Measurements from ENCODE around the gene RIMBP3C.

The RIMBP3C gene

GRCh38 chr22:21568347-21569075 lies 17.2 kb upstream of the RIMBP3C start:
- Histone ChIP-seq H3F3A (ENCODE audit: low read depth) (no peaks in the 10 kb centered on the region), H2AFZ (ENCODE audit: low read length) (no peak overlapping the region), H3K9ac (ENCODE audit: low read depth, low read length, poor library complexity, severe bottlenecking) (peak overlapping the region; percentile 93), H3K36me3 (ENCODE audit: insufficient read depth, low read length) (no peaks in the 10 kb centered on the region), H3K4me1 (ENCODE audit: insufficient read depth, low read length, poor library complexity, severe bottlenecking) (peaks cover 42% of the 10 kb centered on the region), H3K4me2 (ENCODE audit: low read depth, low read length, poor library complexity, severe bottlenecking) (peak overlapping the region; percentile 94), H3K9me3 (ENCODE audit: insufficient read depth, low read depth, low read length) (no peaks in the 10 kb centered on the region), H3K27me3 (ENCODE audit: insufficient read depth, low read length, poor library complexity, severe bottlenecking) (peaks cover 6% of the 10 kb centered on the region), H3K9me2 (replicated peaks; ENCODE audit: low read depth, low read length) (no peaks in the 10 kb centered on the region), H4K20me1 (ENCODE audit: insufficient read depth, low read length, poor library complexity, severe bottlenecking) (peaks cover 58% of the 10 kb centered on the region), H3K4me3 (ENCODE audit: low read length, poor library complexity, severe bottlenecking) (peak overlapping the region; percentile 97), H3K79me2 (ENCODE audit: insufficient read depth, low read length) (peaks cover 63% of the 10 kb centered on the region)
- no peak for TF ChIP-seq EZH2phosphoT487 (IDR thresholded peaks at IDR 0.05; ENCODE audit: borderline replicate concordance)
- no peak for TF ChIP-seq CTCF (conservative IDR thresholded peaks at IDR 0.05; ENCODE audit: low read length)

DNA sequence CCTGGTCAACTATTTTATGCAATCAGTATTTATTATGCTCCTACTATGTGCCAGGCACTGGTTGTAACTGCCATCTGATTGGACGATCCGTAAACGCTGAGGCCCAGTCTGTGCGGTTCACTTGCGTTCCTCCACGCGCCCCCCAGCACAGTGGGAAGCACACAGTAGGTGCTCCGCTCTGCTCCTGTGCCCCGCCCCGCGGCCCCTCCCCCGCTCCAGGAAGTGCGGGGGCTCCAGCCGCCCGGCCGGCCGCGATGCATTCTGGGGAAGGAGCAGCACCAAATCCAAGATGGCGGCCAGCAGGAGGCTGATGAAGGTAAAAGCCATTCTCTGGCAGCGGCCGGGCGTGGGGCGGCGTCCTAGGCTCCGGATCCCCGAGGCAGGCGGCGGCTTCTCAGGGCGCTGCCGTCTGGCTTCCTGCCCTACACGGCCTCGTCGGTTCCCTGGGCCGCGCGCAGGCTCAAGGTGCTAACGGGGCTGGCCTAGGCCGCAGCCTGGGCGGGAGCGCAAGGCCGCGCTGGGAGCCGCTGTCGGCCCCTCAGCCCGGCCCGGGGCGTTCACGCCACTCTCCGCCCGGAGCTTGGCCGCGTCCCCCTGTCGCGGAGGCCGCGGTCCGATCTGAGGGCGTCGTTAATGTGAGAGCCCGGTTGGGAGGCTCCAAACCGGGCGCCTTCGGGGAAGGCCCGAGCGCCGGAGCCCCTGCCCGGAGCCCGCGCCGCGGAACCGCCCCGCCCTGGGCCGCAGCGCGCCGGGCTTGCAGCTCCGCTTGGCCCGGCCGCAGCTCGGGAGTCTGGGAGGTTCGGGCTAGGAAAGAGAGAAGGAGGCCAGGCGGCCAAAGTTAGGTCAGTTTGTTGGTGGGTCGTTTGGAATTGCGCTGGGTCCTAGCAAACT lies 16.4 kb upstream of the RIMBP3C start, which contains the start of gene UBE2L3:
TSS of gene UBE2L3 (plus strand) at position 259 of the 891 bp plus-strand sequence. CDS start at position 290, 31 bp downstream.
- Histone ChIP-seq H3K9me3 (ENCODE audit: insufficient read depth, low read depth, low read length) (no peaks in the 10 kb centered on the region), H3F3A (ENCODE audit: low read depth) (no peaks in the 10 kb centered on the region), H2AFZ (ENCODE audit: low read length) (0 out of 2 replicates have a peak within 1 kb of the TSS, but pooled peaks have one; percentile 18), H3K9me2 (replicated peaks; ENCODE audit: low read depth, low read length) (no peaks in the 10 kb centered on the region), H3K4me3 (ENCODE audit: low read length, poor library complexity, severe bottlenecking) (peak within 1 kb of the TSS; percentile 97), H4K20me1 (ENCODE audit: insufficient read depth, low read length, poor library complexity, severe bottlenecking) (peaks cover 50% of the 10 kb centered on the region), H3K9ac (ENCODE audit: low read depth, low read length, poor library complexity, severe bottlenecking) (peak within 1 kb of the TSS; percentile 93), H3K4me2 (ENCODE audit: low read depth, low read length, poor library complexity, severe bottlenecking) (peak within 1 kb of the TSS; percentile 94), H3K27me3 (ENCODE audit: insufficient read depth, low read length, poor library complexity, severe bottlenecking) (peaks cover 6% of the 10 kb centered on the region), H3K36me3 (ENCODE audit: insufficient read depth, low read length) (no peaks in the 10 kb centered on the region), H3K79me2 (ENCODE audit: insufficient read depth, low read length) (peaks cover 54% of the 10 kb centered on the region), H3K4me1 (ENCODE audit: insufficient read depth, low read length, poor library complexity, severe bottlenecking) (peaks cover 34% of the 10 kb centered on the region)
- TF ChIP-seq CTCF (conservative IDR thresholded peaks at IDR 0.05; ENCODE audit: low read length) (no peak), EZH2phosphoT487 (IDR thresholded peaks at IDR 0.05; ENCODE audit: borderline replicate concordance) (no peak)

DNA sequence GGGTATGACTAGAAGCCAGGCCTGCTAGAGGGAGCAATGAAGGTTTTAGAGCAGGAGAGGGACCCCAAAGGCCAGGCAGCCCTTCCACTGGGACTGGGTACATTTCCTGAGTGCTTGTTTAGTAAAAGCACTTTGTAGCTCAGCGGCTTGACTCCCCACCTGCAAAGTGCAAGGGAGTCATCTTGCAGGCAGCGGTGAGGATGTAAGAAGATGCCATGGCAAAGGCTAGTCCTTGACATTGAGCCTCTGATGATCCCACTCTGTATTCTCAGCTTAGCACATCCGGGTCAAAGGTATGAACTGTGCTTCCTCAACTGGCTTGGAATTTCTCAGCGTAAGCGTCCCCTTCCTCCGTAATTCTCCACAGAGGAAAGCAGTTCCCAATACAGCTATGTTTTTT lies 13.2 kb upstream of the RIMBP3C start:
- Histone ChIP-seq H3K79me2 (ENCODE audit: insufficient read depth, low read length) (peaks cover 22% of the 10 kb centered on the region), H3K9me2 (replicated peaks; ENCODE audit: low read depth, low read length) (no peaks in the 10 kb centered on the region), H2AFZ (ENCODE audit: low read length) (no peak overlapping the region), H3K4me2 (ENCODE audit: low read depth, low read length, poor library complexity, severe bottlenecking) (no peak overlapping the region), H3K36me3 (ENCODE audit: insufficient read depth, low read length) (no peaks in the 10 kb centered on the region), H3K27me3 (ENCODE audit: insufficient read depth, low read length, poor library complexity, severe bottlenecking) (peaks cover 6% of the 10 kb centered on the region), H3F3A (ENCODE audit: low read depth) (no peaks in the 10 kb centered on the region), H3K9ac (ENCODE audit: low read depth, low read length, poor library complexity, severe bottlenecking) (no peak overlapping the region), H3K4me1 (ENCODE audit: insufficient read depth, low read length, poor library complexity, severe bottlenecking) (peaks cover 6% of the 10 kb centered on the region), H4K20me1 (ENCODE audit: insufficient read depth, low read length, poor library complexity, severe bottlenecking) (peaks cover 17% of the 10 kb centered on the region), H3K9me3 (ENCODE audit: insufficient read depth, low read depth, low read length) (no peaks in the 10 kb centered on the region), H3K4me3 (ENCODE audit: low read length, poor library complexity, severe bottlenecking) (no peak overlapping the region)
- no peak for TF ChIP-seq CTCF (conservative IDR thresholded peaks at IDR 0.05; ENCODE audit: low read length)
- TF ChIP-seq EZH2phosphoT487 (IDR thresholded peaks at IDR 0.05; ENCODE audit: borderline replicate concordance): no peak

Data from Loucy (cell line).